Bronchial epithelial cell (primary cell): ENCODE results near the gene DAAM2. TPM values are rescaled to one million over a fixed set of nuclear protein-coding genes. Genes with fewer than 3 reads are reported as not detected.

Experiments used
- DNase-seq: peaks from one replicate; pipeline ENCODE4 v3.0.0-alpha.2; 2010; ENCODE audit warnings: low read depth
- FAIRE-seq: peaks from 2 replicates; lab custom pipeline; 2011; peaks lifted over from hg19 to GRCh38; lab: Jason Lieb, UNC
- H3K27me3 ChIP-seq: 2 replicates; pipeline ENCODE4 v1.5.1; 2011; ENCODE audit warnings: low read length; ENCODE audit not compliant: control insufficient read depth, insufficient read depth
- H3K36me3 ChIP-seq: 2 replicates; pipeline ENCODE4 v1.5.1; 2011; ENCODE audit warnings: low read length; ENCODE audit not compliant: control insufficient read depth, insufficient read depth
- H3K4me3 ChIP-seq: 2 replicates; pipeline ENCODE4 v1.5.1; 2011; ENCODE audit warnings: mild to moderate bottlenecking, low read depth, low read length, control low read depth
- CTCF ChIP-seq: IDR thresholded peaks from 2 replicates; pipeline ENCODE4 v1.5.1; 2011; ENCODE audit warnings: mild to moderate bottlenecking, moderate library complexity, low read length, control low read depth, inconsistent platforms; ENCODE audit not compliant: insufficient read depth, severe bottlenecking
- total RNA-seq: library from RNA; depleted of rRNA; stranded (reverse); fragments of >200 nt; gene quantifications from 2 replicates; pipeline ENCODE4 v1.2.1, GENCODE V29; 2014

Gene DAAM2
- total RNA-seq, 1 donor from 2014 or later, result under 0.01 TPM

- DNase-seq (no peak), FAIRE-seq (no peak)
- Histone ChIP-seq H3K27me3 (no peaks in the 10 kb centered on the region), H3K4me3 (no peak overlapping the region), H3K36me3 (no peaks in the 10 kb centered on the region)
- no peak for TF ChIP-seq CTCF
Observed at GRCh38 chr6:39777661-39778060, 14.5 kb upstream of the DAAM2 start.

GRCh38 chr6:39778581-39779255 is 13.5 kb upstream of the DAAM2 start:
- H3K36me3 ChIP-seq, result no peaks in the 10 kb centered on the region
- FAIRE-seq (no peak), DNase-seq (no peak)
- no peaks in the 10 kb centered on the region for H3K27me3 ChIP-seq
- H3K4me3 ChIP-seq, result no peak overlapping the region
- TF ChIP-seq CTCF, result no peak

GRCh38 chr6:39785281-39785680 is 6.9 kb upstream of the DAAM2 start:
- no peaks in the 10 kb centered on the region for H3K27me3 ChIP-seq
- TF ChIP-seq CTCF, result no peak
- no peak for DNase-seq
- H3K4me3 ChIP-seq, result no peak overlapping the region
- no peaks in the 10 kb centered on the region for H3K36me3 ChIP-seq
- FAIRE-seq, result no peak

GRCh38 chr6:39786649-39787048 is 5.5 kb upstream of the DAAM2 start:
- no peak for TF ChIP-seq CTCF
- FAIRE-seq (no peak), DNase-seq (no peak)
- no peaks in the 10 kb centered on the region for H3K36me3 ChIP-seq
- H3K27me3 ChIP-seq, result no peaks in the 10 kb centered on the region
- no peak overlapping the region for H3K4me3 ChIP-seq

GRCh38 chr6:39787322-39787721 is 4.9 kb upstream of the DAAM2 start:
- no peak for DNase-seq
- no peak for FAIRE-seq
- Histone ChIP-seq H3K36me3 (no peaks in the 10 kb centered on the region), H3K4me3 (no peak overlapping the region), H3K27me3 (peaks cover 3% of the 10 kb centered on the region)
- no peak for TF ChIP-seq CTCF

- DNase-seq, result no peak
- Histone ChIP-seq H3K4me3 (no peak overlapping the region), H3K36me3 (no peaks in the 10 kb centered on the region), H3K27me3 (peaks cover 11% of the 10 kb centered on the region)
- TF ChIP-seq CTCF, result no peak
- FAIRE-seq, result peak; percentile 7
Observed at GRCh38 chr6:39790772-39791171, 1.4 kb upstream of the DAAM2 start.
